Neural cell (in vitro differentiated cells): Measurements from ENCODE around the gene CFAP45.

Source experiments
- RAD21 ChIP-seq: fragments of 450-650 bp; conservative IDR thresholded peaks from 2 replicates; pipeline ENCODE4 v1.6.1; 2014; ENCODE audit warnings: antibody characterized with exemption, mild to moderate bottlenecking, moderate library complexity
- TF ChIP-seq, protein P1 (sequence below): fragments of 450-650 bp; IDR thresholded peaks from 2 replicates; pipeline ENCODE4 v1.5.1; 2014; ENCODE audit warnings: antibody characterized with exemption, mild to moderate bottlenecking, moderate library complexity; ENCODE audit not compliant: poor library complexity, severe bottlenecking

DNA sequence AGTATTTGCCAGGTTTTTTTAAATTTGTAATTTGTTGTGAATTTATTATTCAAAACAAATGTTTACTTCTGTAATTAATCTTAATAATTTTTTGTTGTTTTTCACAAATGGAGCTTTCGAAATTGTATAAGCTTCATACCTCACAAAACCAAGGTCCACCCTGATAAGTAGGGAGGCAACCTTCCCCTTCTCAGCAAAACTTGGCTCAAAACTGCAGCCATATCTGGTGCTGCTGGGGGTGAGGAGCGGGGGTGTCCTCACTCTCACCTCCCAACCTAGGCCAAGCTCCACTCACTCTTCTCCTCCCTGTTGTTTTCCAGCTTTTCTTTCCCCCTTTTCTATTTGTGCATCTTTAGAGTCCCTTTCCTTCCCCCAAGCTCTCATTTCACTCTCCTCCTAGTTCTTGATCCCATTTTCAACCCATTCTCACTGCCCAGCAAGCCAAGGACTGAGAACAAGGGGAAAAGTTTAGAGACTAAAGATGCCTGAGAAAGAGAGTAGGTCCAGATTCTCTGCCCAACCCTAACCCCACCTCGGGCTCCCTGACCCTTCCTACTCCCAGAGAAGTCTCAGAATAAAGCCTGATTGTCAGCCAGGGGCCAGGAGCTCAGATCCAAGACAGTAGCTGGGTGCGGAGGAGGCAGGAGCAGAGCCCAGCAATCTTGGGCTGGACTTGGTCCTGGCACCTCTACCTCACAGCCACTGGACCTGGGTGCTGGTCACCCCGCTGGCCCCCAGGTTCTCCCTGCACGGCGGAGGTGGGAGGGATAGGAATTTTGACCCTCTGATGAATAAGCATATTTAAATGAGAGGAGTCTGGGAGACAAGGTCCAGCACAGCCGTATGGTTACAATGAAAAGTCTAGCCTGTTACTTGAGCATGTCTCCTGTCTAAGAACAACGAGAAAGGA, 8.3 kb upstream of the CFAP45 start:
- TF ChIP-seq, protein P1, sequence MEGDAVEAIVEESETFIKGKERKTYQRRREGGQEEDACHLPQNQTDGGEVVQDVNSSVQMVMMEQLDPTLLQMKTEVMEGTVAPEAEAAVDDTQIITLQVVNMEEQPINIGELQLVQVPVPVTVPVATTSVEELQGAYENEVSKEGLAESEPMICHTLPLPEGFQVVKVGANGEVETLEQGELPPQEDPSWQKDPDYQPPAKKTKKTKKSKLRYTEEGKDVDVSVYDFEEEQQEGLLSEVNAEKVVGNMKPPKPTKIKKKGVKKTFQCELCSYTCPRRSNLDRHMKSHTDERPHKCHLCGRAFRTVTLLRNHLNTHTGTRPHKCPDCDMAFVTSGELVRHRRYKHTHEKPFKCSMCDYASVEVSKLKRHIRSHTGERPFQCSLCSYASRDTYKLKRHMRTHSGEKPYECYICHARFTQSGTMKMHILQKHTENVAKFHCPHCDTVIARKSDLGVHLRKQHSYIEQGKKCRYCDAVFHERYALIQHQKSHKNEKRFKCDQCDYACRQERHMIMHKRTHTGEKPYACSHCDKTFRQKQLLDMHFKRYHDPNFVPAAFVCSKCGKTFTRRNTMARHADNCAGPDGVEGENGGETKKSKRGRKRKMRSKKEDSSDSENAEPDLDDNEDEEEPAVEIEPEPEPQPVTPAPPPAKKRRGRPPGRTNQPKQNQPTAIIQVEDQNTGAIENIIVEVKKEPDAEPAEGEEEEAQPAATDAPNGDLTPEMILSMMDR, result no peak
- TF ChIP-seq RAD21, result no peak
